Stimulated activated CD4-positive, alpha-beta T cell treated with anti-CD3 and anti-CD28 coated beads, Interleukin-15, amount 100 ng/mL, for 48 hours (primary cell): ENCODE results near the gene NXPH1.

ENCODE experiments used
- DNase-seq, 2 donors: peaks; one replicate each; pipeline ENCODE4 v3.0.0-alpha.2; 2020; ENCODE audit warnings: low read depth in 2 of 2

NXPH1 gene

GRCh38 chr7:8591289-8591688, 157.9 kb downstream of the NXPH1 start:
- DNase-seq = no peak

- DNase-seq = no peak
Measured at GRCh38 chr7:8592167-8592566, 158.8 kb downstream of the NXPH1 start.

GRCh38 chr7:8594115-8594514, 160.7 kb downstream of the NXPH1 start:
- no peak for DNase-seq

GRCh38 chr7:8597565-8597964, 164.2 kb downstream of the NXPH1 start:
- DNase-seq = no peak

- DNase-seq = no peak
Measured at GRCh38 chr7:8601121-8601520, 167.7 kb downstream of the NXPH1 start.

GRCh38 chr7:8605221-8605620, 171.8 kb downstream of the NXPH1 start:
- DNase-seq = no peak

GRCh38 chr7:8612584-8612983, 179.2 kb downstream of the NXPH1 start:
- no peak for DNase-seq

GRCh38 chr7:8613191-8613590, 179.8 kb downstream of the NXPH1 start:
- DNase-seq = no peak

GRCh38 chr7:8615019-8615418, 181.6 kb downstream of the NXPH1 start:
- DNase-seq = no peak

- no peak for DNase-seq
Measured at GRCh38 chr7:8618441-8619070, 185.1 kb downstream of the NXPH1 start.

- DNase-seq = no peak
Measured at GRCh38 chr7:8620169-8620568, 186.8 kb downstream of the NXPH1 start.

- no peak for DNase-seq
Measured at GRCh38 chr7:8625612-8626011, 192.2 kb downstream of the NXPH1 start.

GRCh38 chr7:8627325-8627724, 193.9 kb downstream of the NXPH1 start:
- DNase-seq = no peak

- DNase-seq = no peak
Measured at GRCh38 chr7:8628656-8629055, 195.2 kb downstream of the NXPH1 start.

- DNase-seq = no peak
Measured at GRCh38 chr7:8629504-8629903, 196.1 kb downstream of the NXPH1 start.

GRCh38 chr7:8637322-8637721, 203.9 kb downstream of the NXPH1 start:
- no peak for DNase-seq

- no peak for DNase-seq
Measured at GRCh38 chr7:8638076-8638475, 204.7 kb downstream of the NXPH1 start.

- no peak for DNase-seq
Measured at GRCh38 chr7:8639668-8640067, 206.3 kb downstream of the NXPH1 start.

GRCh38 chr7:8640671-8641070, 207.3 kb downstream of the NXPH1 start:
- DNase-seq = no peak

GRCh38 chr7:8668627-8669500, 235.5 kb downstream of the NXPH1 start:
- no peak for DNase-seq

- no peak for DNase-seq
Measured at GRCh38 chr7:8669501-8669851, 236.1 kb downstream of the NXPH1 start.

- DNase-seq = no peak
Measured at GRCh38 chr7:8684426-8684825, 251.0 kb downstream of the NXPH1 start.

GRCh38 chr7:8699875-8700624, 266.6 kb downstream of the NXPH1 start:
- no peak for DNase-seq
